HG03354 (cell line): Measurements from ENCODE around the gene KCNJ1.

Experiments used
- ATAC-seq: cut with Tn5 transposase; IDR thresholded peaks from one replicate; pipeline ENCODE4 v1.9.1; 2021; ENCODE audit warnings: mild to moderate bottlenecking; ENCODE audit not compliant: unreplicated experiment, poor library complexity, severe bottlenecking

KCNJ1 gene

GRCh38 chr11:128884703-128885338 is 17.7 kb upstream of the KCNJ1 start:
- peak; percentile 90 for ATAC-seq

- no peak for ATAC-seq
Measured at GRCh38 chr11:128884054-128884453, 17.0 kb upstream of the KCNJ1 start.

- ATAC-seq = no peak
Measured at GRCh38 chr11:128882451-128882850, 15.4 kb upstream of the KCNJ1 start.

GRCh38 chr11:128881221-128881620 is 14.1 kb upstream of the KCNJ1 start:
- no peak for ATAC-seq

GRCh38 chr11:128879817-128880216 is 12.7 kb upstream of the KCNJ1 start:
- ATAC-seq = no peak

GRCh38 chr11:128878455-128878854 is 11.4 kb upstream of the KCNJ1 start:
- no peak for ATAC-seq

- no peak for ATAC-seq
Measured at GRCh38 chr11:128877726-128878125, 10.6 kb upstream of the KCNJ1 start.

- ATAC-seq = no peak
Measured at GRCh38 chr11:128876133-128876650, 9.1 kb upstream of the KCNJ1 start.

GRCh38 chr11:128874427-128874826 is 7.3 kb upstream of the KCNJ1 start:
- no peak for ATAC-seq

GRCh38 chr11:128872594-128872993 is 5.5 kb upstream of the KCNJ1 start:
- ATAC-seq = no peak

GRCh38 chr11:128872094-128872493 is 5.0 kb upstream of the KCNJ1 start:
- no peak for ATAC-seq

- no peak for ATAC-seq
Measured at GRCh38 chr11:128871168-128871610, 4.1 kb upstream of the KCNJ1 start.

- no peak for ATAC-seq
Measured at GRCh38 chr11:128868841-128869671, 2.0 kb upstream of the KCNJ1 start.

- no peak for ATAC-seq
Measured at GRCh38 chr11:128865490-128865889, 1.6 kb downstream of the KCNJ1 start.

GRCh38 chr11:128862908-128863660 is 4.0 kb downstream of the KCNJ1 start:
- no peak for ATAC-seq

GRCh38 chr11:128862406-128862805 is 4.7 kb downstream of the KCNJ1 start:
- no peak for ATAC-seq

- no peak for ATAC-seq
Measured at GRCh38 chr11:128860571-128861361, 6.3 kb downstream of the KCNJ1 start.

GRCh38 chr11:128859563-128860441 is 7.3 kb downstream of the KCNJ1 start:
- ATAC-seq = peak; percentile 95

GRCh38 chr11:128857341-128857740 is 9.8 kb downstream of the KCNJ1 start:
- ATAC-seq = no peak
